CD8-positive, alpha-beta memory T cell (primary cell): ENCODE data around the gene LIPC. TPM values are rescaled to one million over a fixed set of nuclear protein-coding genes. Genes with fewer than 3 reads are reported as not detected.

ENCODE experiments used
- CTCF ChIA-PET: fragments of 350-600 bp; sonication (Branson Sonifier 250); formaldehyde crosslinking; loops from one replicate; lab custom pipeline; 2021; ENCODE audit warnings: antibody characterized with exemption; lab: Charles Lee
- POLR2A ChIA-PET: fragments of 350-600 bp; sonication (Branson Sonifier 250); formaldehyde crosslinking; loops from one replicate; lab custom pipeline; 2021; ENCODE audit warnings: antibody characterized with exemption; lab: Charles Lee
- DNase-seq, 5 donors: peaks; one replicate each; pipeline versions ENCODE4 v3.0.0 to v3.0.0-alpha.2; 2020 to 2022; ENCODE audit warnings: mixed read lengths in 1 of 5
- H3K27ac ChIP-seq: one replicate; pipeline ENCODE4 v1.7.0; 2013; ENCODE audit warnings: low read depth, mild to moderate bottlenecking, low read length, moderate library complexity
- H3K27me3 ChIP-seq: 2 replicates; pipeline ENCODE4 v1.7.0; 2013; ENCODE audit warnings: low read length, mild to moderate bottlenecking; ENCODE audit not compliant: insufficient read depth, poor library complexity, severe bottlenecking
- H3K36me3 ChIP-seq: 2 replicates; pipeline ENCODE4 v1.7.0; 2013; ENCODE audit warnings: mild to moderate bottlenecking, low read length, moderate library complexity; ENCODE audit not compliant: insufficient read depth
- H3K4me1 ChIP-seq: 2 replicates; pipeline ENCODE4 v1.7.0; 2013; ENCODE audit warnings: mild to moderate bottlenecking, low read length, moderate library complexity; ENCODE audit not compliant: insufficient read depth
- H3K4me3 ChIP-seq: 2 replicates; pipeline ENCODE4 v1.7.0; 2013; ENCODE audit warnings: mild to moderate bottlenecking, low read length
- H3K9me3 ChIP-seq: 2 replicates; pipeline ENCODE4 v1.7.0; 2013; ENCODE audit warnings: mild to moderate bottlenecking, low read length
- H3K27ac Mint-ChIP-seq, 8 donors: one replicate each; pipeline ENCODE4 v1.8.0; 2020 to 2021; ENCODE audit warnings: mixed read lengths in 8 of 8, mild to moderate bottlenecking in 6 of 8, inconsistent platforms in 3 of 8, moderate library complexity in 3 of 8
- H3K27me3 Mint-ChIP-seq, 2 donors: one replicate each; pipeline ENCODE4 v1.8.0; 2020 to 2021; ENCODE audit warnings: mixed read lengths in 2 of 2, mild to moderate bottlenecking in 1 of 2, moderate library complexity in 1 of 2
- H3K36me3 Mint-ChIP-seq, 3 donors: one replicate each; pipeline ENCODE4 v1.8.0; 2020 to 2021; ENCODE audit warnings: mixed read lengths in 3 of 3, inconsistent platforms in 1 of 3, mild to moderate bottlenecking in 1 of 3
- H3K4me1 Mint-ChIP-seq, 3 donors: one replicate each; pipeline ENCODE4 v1.8.0; 2020 to 2021; ENCODE audit warnings: mixed read lengths in 3 of 3, inconsistent platforms in 1 of 3, mild to moderate bottlenecking in 1 of 3
- H3K4me3 Mint-ChIP-seq, 7 donors: one replicate each; pipeline ENCODE4 v1.8.0; 2020 to 2021; ENCODE audit warnings: mixed read lengths in 7 of 7, mild to moderate bottlenecking in 6 of 7, moderate library complexity in 4 of 7, inconsistent platforms in 2 of 7
- H3K9me3 Mint-ChIP-seq, 5 donors: one replicate each; pipeline ENCODE4 v1.8.0; 2020 to 2022; ENCODE audit warnings: mixed read lengths in 5 of 5, mild to moderate bottlenecking in 3 of 5, moderate library complexity in 2 of 5, inconsistent platforms in 1 of 5
- polyA plus RNA-seq: library from polyadenylated mRNA; unstranded; fragments of 300-500 nt; fragmentation: Illumina TruSeq; gene quantifications from one replicate; pipeline ENCODE4 v1.2.3, GENCODE V29; 2021
- total RNA-seq, 2 experiments: library from RNA; stranded (reverse); gene quantifications; one replicate each; pipeline ENCODE4 v1.2.3, GENCODE V29; 2021

The LIPC gene
- total and polyA plus RNA-seq, 3 experiments from 2014 or later = 0.28 to 1.5 (median 0.47) TPM

GRCh38 chr15:58419803-58420524 is 11.8 kb upstream of the LIPC start:
- Histone ChIP-seq H3K9me3 (no peaks in the 10 kb centered on the region), H3K4me1 (no peaks in the 10 kb centered on the region), H3K27ac (no peak overlapping the region), H3K4me3 (no peak overlapping the region), H3K27me3 (no peaks in the 10 kb centered on the region), H3K36me3 (no peaks in the 10 kb centered on the region)
- peaks cover 0 to 11% (median 3%) of the 10 kb centered on the region in 5 donors for H3K9me3 Mint-ChIP-seq
- no peaks in the 10 kb centered on the region for H3K27me3 Mint-ChIP-seq
- no peak overlapping the region for H3K4me3 Mint-ChIP-seq
- DNase-seq = no peak
- peak overlapping the region in 3 of 8 donors; percentile 8 to 70 (median 25) for H3K27ac Mint-ChIP-seq
- H3K4me1 Mint-ChIP-seq = peaks cover 0 to 14% (median 0%) of the 10 kb centered on the region in 3 donors
- H3K36me3 Mint-ChIP-seq = peaks cover 2 to 14% (median 4%) of the 10 kb centered on the region in 3 donors
- CTCF ChIA-PET = no interaction called here
- POLR2A ChIA-PET = interaction anchor here (0.6 kb wide), 1 partner anchor 1607 kb away, joined by 3 read pairs; no protein-coding TSS in a partner anchor

- H3K9me3 Mint-ChIP-seq = peaks cover 0 to 11% (median 3%) of the 10 kb centered on the region in 5 donors
- CTCF ChIA-PET = no interaction called here
- Histone ChIP-seq H3K4me3 (no peak overlapping the region), H3K27me3 (no peaks in the 10 kb centered on the region), H3K27ac (no peak overlapping the region), H3K36me3 (no peaks in the 10 kb centered on the region), H3K4me1 (no peaks in the 10 kb centered on the region), H3K9me3 (no peaks in the 10 kb centered on the region)
- POLR2A ChIA-PET = interaction anchor here (0.6 kb wide), 1 partner anchor 1608 kb away, joined by 3 read pairs; no protein-coding TSS in a partner anchor
- no peak for DNase-seq
- peak overlapping the region in 2 of 8 donors; percentile 25 to 70 for H3K27ac Mint-ChIP-seq
- H3K36me3 Mint-ChIP-seq = peaks cover 2 to 11% (median 4%) of the 10 kb centered on the region in 3 donors
- H3K27me3 Mint-ChIP-seq = no peaks in the 10 kb centered on the region
- no peak overlapping the region for H3K4me3 Mint-ChIP-seq
- peaks cover 0 to 14% (median 0%) of the 10 kb centered on the region in 3 donors for H3K4me1 Mint-ChIP-seq
These were observed 11.2 kb upstream of the LIPC start for GRCh38 chr15:58420579-58421043.

- Mint-ChIP-seq H3K4me3 (no peak overlapping the region), H3K36me3 (peaks cover 2 to 4% (median 3%) of the 10 kb centered on the region in 3 donors), H3K4me1 (peaks cover 0 to 14% (median 0%) of the 10 kb centered on the region in 3 donors), H3K9me3 (no peaks in the 10 kb centered on the region), H3K27ac (no peak overlapping the region), H3K27me3 (peaks cover 0 to 1% of the 10 kb centered on the region in 2 donors)
- H3K9me3 ChIP-seq = no peaks in the 10 kb centered on the region
- no peak overlapping the region for H3K27ac ChIP-seq
- H3K4me3 ChIP-seq = no peak overlapping the region
- no peaks in the 10 kb centered on the region for H3K4me1 ChIP-seq
- CTCF ChIA-PET = no interaction called here
- POLR2A ChIA-PET = no interaction called here
- no peaks in the 10 kb centered on the region for H3K36me3 ChIP-seq
- no peaks in the 10 kb centered on the region for H3K27me3 ChIP-seq
- no peak for DNase-seq
These were observed 8.6 kb upstream of the LIPC start for GRCh38 chr15:58423205-58423604.

GRCh38 chr15:58423831-58424608 is 7.8 kb upstream of the LIPC start:
- POLR2A ChIA-PET = no interaction called here
- H3K4me3 Mint-ChIP-seq = no peak overlapping the region
- no peaks in the 10 kb centered on the region for H3K4me1 ChIP-seq
- H3K36me3 ChIP-seq = no peaks in the 10 kb centered on the region
- DNase-seq = no peak
- no peaks in the 10 kb centered on the region for H3K9me3 ChIP-seq
- no peaks in the 10 kb centered on the region for H3K27me3 ChIP-seq
- no peak overlapping the region for H3K27ac ChIP-seq
- H3K27ac Mint-ChIP-seq = no peak overlapping the region
- peaks cover 2 to 3% (median 2%) of the 10 kb centered on the region in 3 donors for H3K36me3 Mint-ChIP-seq
- peaks cover 0 to 1% of the 10 kb centered on the region in 2 donors for H3K27me3 Mint-ChIP-seq
- CTCF ChIA-PET = no interaction called here
- H3K9me3 Mint-ChIP-seq = no peaks in the 10 kb centered on the region
- H3K4me3 ChIP-seq = no peak overlapping the region
- peaks cover 0 to 12% (median 0%) of the 10 kb centered on the region in 3 donors for H3K4me1 Mint-ChIP-seq

GRCh38 chr15:58424722-58425121 is 7.1 kb upstream of the LIPC start:
- Histone ChIP-seq H3K4me3 (no peak overlapping the region), H3K36me3 (no peaks in the 10 kb centered on the region), H3K27me3 (no peaks in the 10 kb centered on the region), H3K27ac (no peak overlapping the region), H3K4me1 (no peaks in the 10 kb centered on the region), H3K9me3 (no peaks in the 10 kb centered on the region)
- Mint-ChIP-seq H3K27me3 (peaks cover 0 to 1% of the 10 kb centered on the region in 2 donors), H3K4me1 (peaks cover 0 to 10% (median 0%) of the 10 kb centered on the region in 3 donors), H3K27ac (no peak overlapping the region), H3K9me3 (no peaks in the 10 kb centered on the region), H3K36me3 (peaks cover 2 to 3% (median 2%) of the 10 kb centered on the region in 3 donors), H3K4me3 (no peak overlapping the region)
- ChIA-PET CTCF (no interaction called here), POLR2A (no interaction called here)
- DNase-seq = no peak

- no peaks in the 10 kb centered on the region for H3K9me3 Mint-ChIP-seq
- H3K4me1 ChIP-seq = no peaks in the 10 kb centered on the region
- no peak for DNase-seq
- peaks cover 0 to 1% of the 10 kb centered on the region in 2 donors for H3K27me3 Mint-ChIP-seq
- no peak overlapping the region for H3K27ac Mint-ChIP-seq
- no peaks in the 10 kb centered on the region for H3K9me3 ChIP-seq
- no peaks in the 10 kb centered on the region for H3K27me3 ChIP-seq
- H3K36me3 ChIP-seq = no peaks in the 10 kb centered on the region
- H3K4me1 Mint-ChIP-seq = peaks cover 0 to 6% (median 0%) of the 10 kb centered on the region in 3 donors
- H3K36me3 Mint-ChIP-seq = no peaks in the 10 kb centered on the region
- H3K27ac ChIP-seq = no peak overlapping the region
- ChIA-PET POLR2A (no interaction called here), CTCF (no interaction called here)
- no peak overlapping the region for H3K4me3 Mint-ChIP-seq
- no peak overlapping the region for H3K4me3 ChIP-seq
These were observed 6.6 kb upstream of the LIPC start for GRCh38 chr15:58425185-58425584.

- Histone ChIP-seq H3K4me3 (no peak overlapping the region), H3K4me1 (no peaks in the 10 kb centered on the region), H3K27me3 (no peaks in the 10 kb centered on the region), H3K36me3 (no peaks in the 10 kb centered on the region), H3K27ac (no peak overlapping the region), H3K9me3 (no peaks in the 10 kb centered on the region)
- no peak overlapping the region for H3K27ac Mint-ChIP-seq
- CTCF ChIA-PET = no interaction called here
- peaks cover 0 to 4% (median 0%) of the 10 kb centered on the region in 3 donors for H3K4me1 Mint-ChIP-seq
- no peak overlapping the region for H3K4me3 Mint-ChIP-seq
- POLR2A ChIA-PET = no interaction called here
- DNase-seq = no peak
- peaks cover 0 to under 1% (median 0%) of the 10 kb centered on the region in 5 donors for H3K9me3 Mint-ChIP-seq
- peaks cover 0 to 1% of the 10 kb centered on the region in 2 donors for H3K27me3 Mint-ChIP-seq
- no peaks in the 10 kb centered on the region for H3K36me3 Mint-ChIP-seq
These were observed 6.0 kb upstream of the LIPC start for GRCh38 chr15:58425834-58426233.

GRCh38 chr15:58426501-58426900 is 5.3 kb upstream of the LIPC start:
- H3K36me3 Mint-ChIP-seq = no peaks in the 10 kb centered on the region
- no peaks in the 10 kb centered on the region for H3K9me3 ChIP-seq
- no peak overlapping the region for H3K4me3 Mint-ChIP-seq
- H3K27me3 Mint-ChIP-seq = peaks cover 0 to 1% of the 10 kb centered on the region in 2 donors
- ChIA-PET CTCF (no interaction called here), POLR2A (no interaction called here)
- no peak overlapping the region for H3K27ac Mint-ChIP-seq
- H3K4me3 ChIP-seq = no peak overlapping the region
- H3K9me3 Mint-ChIP-seq = peaks cover 0 to 2% (median 0%) of the 10 kb centered on the region in 5 donors
- H3K27ac ChIP-seq = no peak overlapping the region
- no peaks in the 10 kb centered on the region for H3K36me3 ChIP-seq
- no peaks in the 10 kb centered on the region for H3K27me3 ChIP-seq
- peaks cover 0 to 3% (median 0%) of the 10 kb centered on the region in 3 donors for H3K4me1 Mint-ChIP-seq
- no peaks in the 10 kb centered on the region for H3K4me1 ChIP-seq
- DNase-seq = no peak
